Vagina (tissue), 2 donors: ENCODE results near the gene MICAL2.

ENCODE experiments used
- POLR2AphosphoS5 ChIP-seq, 2 donors: sonication (generic); formaldehyde crosslinking; IDR thresholded peaks; one replicate each; pipeline ENCODE4 v1.9.0; 2017; ENCODE audit warnings: antibody characterized with exemption in 2 of 2, mild to moderate bottlenecking in 2 of 2, low read depth in 1 of 2; ENCODE audit not compliant: insufficient read depth in 1 of 2
- TF ChIP-seq, protein P1 (sequence below), 3 experiments: fragments of 450-650 bp in 2 of 3; fragments of 200-600 bp in 1 of 3; sonication (generic) in 1 of 3; IDR thresholded peaks; one replicate each; pipeline ENCODE4 v1.5.1; 2017 to 2019; ENCODE audit warnings: antibody characterized with exemption in 3 of 3, mild to moderate bottlenecking in 2 of 3, moderate library complexity in 2 of 3

DNA sequence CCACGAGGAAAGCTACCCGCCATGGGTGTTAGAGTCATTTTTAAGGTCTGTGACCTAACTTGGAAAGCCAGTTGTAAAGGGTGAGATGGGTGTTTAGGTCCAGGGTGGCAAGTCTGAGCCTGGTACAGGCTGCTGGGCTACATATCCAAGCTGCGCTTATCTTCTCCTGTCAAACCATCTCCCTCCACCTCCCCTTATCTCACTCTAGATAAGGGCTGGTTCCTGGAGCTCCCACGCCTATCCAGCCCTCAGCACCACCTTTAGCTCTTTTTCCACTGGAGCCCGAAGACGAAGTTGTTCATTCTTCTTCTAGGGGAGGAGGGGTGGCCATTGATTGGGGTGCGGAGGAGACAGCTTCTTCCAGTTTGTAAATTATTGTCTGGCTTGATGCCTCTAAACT, 48.5 kb downstream of the MICAL2 start:
- no peak for TF ChIP-seq POLR2AphosphoS5 (IDR thresholded peaks at IDR 0.05; ENCODE audit: insufficient read depth in 1 of 2, low read depth in 1 of 2)
- TF ChIP-seq, protein P1, sequence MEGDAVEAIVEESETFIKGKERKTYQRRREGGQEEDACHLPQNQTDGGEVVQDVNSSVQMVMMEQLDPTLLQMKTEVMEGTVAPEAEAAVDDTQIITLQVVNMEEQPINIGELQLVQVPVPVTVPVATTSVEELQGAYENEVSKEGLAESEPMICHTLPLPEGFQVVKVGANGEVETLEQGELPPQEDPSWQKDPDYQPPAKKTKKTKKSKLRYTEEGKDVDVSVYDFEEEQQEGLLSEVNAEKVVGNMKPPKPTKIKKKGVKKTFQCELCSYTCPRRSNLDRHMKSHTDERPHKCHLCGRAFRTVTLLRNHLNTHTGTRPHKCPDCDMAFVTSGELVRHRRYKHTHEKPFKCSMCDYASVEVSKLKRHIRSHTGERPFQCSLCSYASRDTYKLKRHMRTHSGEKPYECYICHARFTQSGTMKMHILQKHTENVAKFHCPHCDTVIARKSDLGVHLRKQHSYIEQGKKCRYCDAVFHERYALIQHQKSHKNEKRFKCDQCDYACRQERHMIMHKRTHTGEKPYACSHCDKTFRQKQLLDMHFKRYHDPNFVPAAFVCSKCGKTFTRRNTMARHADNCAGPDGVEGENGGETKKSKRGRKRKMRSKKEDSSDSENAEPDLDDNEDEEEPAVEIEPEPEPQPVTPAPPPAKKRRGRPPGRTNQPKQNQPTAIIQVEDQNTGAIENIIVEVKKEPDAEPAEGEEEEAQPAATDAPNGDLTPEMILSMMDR (IDR thresholded peaks at IDR 0.05), result no peak
